Suppressor macrophage treated with lipopolysaccharide for 1 hour (primary cell): ENCODE data around the gene SDF2L1.
"Not testable (repeated sequence)": the region's sequence is repeated elsewhere in the genome, so short reads cannot be mapped to it uniquely, and the experiment has no call there.

Experiments used
- DNase-seq, 3 donors: peaks; one replicate each; pipeline ENCODE4 v3.0.0-alpha.2; 2020 to 2022

Gene SDF2L1

DNA sequence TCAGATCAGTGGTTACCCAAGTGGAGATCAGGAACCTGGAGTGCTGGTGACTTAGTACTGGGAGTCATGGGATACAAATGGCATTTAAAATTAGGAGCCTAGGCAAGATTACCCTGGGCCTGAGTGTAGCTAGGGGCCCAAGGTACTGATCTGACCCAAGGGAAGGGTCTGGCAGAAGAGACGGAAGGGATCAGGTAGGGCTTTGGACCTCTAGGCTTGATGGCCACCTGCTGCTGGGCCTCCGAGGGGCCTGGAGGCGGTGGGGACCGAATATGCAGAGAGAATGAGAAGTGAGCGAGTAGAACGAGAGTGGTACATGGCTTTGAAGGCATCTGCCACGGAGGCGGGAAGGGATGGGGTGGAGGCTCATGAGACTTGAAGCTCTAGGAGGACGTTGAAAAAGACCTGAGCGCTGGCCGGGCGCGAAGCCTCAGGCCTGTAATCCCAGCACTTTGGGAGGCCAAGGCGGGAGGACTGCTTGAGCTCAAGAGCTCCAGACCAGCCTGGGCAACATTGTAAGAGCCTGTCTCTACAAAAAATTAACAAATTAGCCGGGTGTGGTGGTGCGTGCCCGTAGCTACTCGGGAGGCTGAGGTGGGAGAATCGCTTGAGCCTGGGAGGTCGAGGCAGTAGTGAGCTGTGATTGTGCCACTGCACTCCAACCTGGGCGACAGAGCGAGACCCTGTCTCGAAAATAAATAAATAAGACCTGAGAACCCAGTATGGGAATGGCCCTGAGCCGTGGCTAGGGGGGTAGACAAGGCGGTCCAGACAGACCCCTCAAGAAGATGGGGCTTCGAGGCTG is 23.1 kb downstream of the SDF2L1 start:
- no peak for DNase-seq

DNA sequence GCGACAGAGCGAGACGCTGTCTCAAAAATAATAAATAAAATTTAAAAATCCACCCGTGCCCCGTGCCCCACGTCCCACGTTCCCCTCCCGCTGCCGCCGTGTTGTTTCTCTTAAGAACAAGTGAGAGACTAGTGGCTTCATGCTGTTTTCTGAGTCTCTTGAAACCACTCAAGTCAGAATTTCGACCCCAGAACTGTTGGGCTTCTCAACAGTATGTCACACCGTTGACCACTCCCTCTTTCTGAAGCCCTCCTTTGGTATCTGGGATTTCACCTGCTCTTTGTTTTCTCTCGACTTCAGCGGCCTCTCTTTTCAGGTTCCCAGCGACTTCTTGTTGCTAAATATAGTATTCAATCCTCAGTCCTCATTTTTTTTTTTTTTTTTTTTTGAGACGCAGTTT is 24.7 kb downstream of the SDF2L1 start:
- DNase-seq: no peak

DNA sequence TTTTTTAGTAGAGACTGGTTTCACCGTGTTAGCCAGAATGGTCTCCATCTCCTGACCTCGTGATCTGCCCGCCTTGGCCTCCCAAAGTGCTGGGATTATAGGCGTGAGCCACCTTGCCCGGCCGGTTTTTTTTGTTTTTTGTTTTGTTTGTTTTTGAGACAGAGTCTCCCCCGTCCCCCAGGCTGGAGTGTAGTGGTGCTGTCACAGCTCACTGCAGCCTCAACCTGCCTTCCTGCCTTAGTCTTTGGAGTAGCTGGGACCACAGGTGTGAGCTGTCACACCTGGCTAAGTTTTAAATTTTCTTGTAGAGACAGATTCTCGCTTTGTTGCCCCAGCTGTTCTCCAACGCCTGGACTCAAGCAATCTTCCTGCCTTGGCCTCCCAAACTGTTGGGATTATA is 26.9 kb downstream of the SDF2L1 start:
- DNase-seq: no peak

DNA sequence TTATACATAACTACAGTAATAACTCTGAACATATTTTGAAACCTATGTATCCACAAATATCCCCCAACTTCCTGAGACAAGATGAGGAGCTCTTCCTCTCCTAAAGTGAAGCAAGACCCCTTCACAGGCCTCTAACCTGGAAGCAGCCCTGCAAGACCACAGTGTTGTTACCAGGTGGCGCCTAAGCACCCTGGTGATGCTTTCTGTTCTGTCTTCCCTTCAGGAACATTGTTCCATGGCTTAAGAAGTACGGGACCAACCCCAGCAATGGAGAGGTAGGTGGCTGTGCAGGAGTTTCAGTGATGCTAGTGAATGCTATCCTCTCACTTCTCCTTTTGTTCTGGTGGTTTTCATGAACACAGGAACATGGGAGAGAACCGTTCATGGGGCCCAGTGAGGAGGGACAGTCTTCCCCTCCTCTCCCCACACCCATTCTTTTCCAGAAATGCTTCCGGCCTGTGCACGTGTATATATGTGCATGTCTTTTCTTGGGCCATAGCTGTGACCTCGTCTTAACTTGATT is 30.1 kb downstream of the SDF2L1 start:
- no peak for DNase-seq

DNA sequence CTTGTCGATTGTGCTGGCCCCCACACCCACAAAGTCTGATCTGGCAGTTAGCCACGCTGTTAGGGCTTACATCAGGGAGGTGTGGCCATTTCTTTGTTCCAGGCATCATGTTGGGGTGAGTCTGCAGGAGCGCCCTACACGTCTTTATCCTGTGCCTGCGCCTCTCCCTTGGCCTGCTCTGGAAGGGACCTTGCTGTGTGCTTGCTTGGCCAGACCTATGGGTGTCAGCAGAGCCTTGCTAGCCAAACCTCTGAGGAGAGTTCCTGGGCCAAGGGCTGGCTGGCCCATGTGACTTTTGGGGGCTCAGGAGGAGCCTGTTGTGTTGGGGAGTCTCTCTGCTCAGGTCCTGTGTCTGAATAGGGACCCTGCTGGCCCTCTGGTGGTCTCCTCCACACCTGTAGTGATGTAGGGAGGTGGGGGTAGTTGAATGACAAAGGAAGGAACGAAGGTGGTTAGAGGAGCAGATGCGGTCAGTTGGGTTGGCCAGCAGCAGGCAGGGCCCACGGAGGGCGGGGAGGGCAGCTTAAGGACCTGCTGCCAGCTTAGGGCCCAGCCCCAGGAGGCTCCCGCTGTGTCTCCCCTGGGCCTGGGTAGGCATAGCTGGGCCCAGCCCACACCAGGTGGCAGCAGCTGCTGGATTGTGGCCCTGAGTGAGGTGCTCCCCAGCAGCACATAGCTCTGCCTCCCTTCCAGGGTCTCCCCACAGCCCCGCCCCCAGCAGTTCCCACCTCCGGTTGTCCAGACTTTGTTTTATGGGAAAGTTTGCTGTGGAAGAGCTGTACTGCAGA is 31.6 kb downstream of the SDF2L1 start:
- no peak for DNase-seq

DNA sequence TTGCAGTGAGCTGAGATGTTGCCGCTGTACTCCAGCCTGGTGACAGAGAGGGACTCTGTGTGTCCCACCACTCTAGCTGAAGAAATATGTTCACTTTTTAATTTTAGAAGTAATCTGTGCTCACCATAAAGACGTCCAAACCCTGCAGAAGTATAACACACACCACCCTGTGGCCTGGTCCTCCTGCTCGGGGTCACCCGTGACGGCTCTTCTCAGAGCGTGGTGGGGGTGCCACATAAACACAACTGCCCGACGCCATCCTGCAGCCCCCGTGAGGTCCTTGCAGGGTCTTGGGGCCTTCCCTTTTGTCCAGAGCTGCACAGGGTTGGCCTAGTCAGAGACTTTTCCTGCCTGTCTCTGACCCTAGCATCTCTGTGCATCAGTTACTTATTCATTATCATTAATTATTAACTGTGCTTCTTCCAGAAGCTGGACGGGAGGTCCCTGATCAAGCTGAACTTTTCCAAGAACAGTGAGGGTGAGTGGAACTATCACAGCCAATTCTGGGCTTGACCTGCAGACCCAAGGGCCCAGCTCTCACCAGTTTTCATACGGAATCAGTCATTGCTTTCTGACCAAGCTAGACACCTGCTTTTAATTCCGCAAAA is 32.6 kb downstream of the SDF2L1 start:
- DNase-seq: no peak

DNA sequence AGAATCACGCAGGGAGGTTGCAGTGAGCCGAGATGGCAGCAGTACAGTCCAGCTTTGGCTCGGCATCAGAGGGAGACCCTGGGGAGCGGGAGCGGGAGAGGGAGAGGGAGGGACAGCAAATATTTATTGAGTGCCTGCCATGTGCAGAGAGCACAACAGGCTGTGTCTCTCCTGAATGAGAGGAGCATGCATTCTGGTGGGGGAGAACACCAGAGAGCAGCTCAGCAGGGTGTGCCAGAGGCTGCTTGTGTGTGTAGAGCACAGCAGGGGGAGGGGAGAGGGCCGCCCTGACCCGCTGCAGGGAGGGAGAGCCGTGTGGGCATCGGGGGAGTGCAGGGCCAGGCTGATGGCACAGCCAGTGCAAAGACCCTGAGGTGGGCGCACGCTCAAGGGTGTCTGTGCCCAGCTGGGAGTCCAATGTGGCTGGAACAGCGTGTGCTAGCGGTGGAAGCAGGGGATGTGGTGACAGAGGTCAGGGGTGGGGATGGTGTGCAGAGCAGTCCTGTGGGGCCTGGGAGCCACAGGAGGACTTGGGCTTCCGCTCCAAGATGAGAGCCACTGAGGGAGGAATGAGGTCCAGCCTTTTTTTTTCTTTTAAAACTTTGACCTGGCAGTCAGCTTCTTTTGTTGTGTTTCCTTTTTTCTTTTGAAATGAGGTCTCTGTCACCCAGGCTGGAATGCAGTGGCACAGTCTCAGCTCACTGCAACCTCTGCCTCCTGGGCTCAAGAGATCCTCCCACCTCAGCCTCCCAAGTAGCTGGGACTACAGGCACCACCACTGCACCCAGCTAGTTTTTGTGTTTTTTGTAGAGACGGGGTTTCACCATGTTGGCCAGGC is 35.7 kb downstream of the SDF2L1 start:
- no peak for DNase-seq

DNA sequence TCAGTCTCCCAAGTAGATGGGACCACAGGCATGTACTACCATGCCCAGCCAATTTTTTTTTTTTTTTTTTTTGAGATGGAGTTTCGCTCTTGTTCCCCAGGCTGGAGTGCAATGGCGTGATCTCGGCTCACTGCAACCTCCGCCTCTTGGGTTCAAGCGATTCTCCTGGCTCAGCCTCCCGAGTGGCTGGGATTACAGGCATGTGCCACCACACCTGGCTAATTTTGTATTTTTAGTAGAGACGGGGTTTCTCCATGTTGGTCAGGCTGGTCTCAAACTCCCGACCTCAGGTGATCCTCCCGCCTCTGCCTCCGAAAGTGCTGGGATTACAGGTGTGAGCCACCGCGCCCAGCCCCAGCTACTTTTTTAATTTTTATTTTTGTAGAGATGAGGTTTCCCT is 36.7 kb downstream of the SDF2L1 start:
- DNase-seq: not testable (repeated sequence)

DNA sequence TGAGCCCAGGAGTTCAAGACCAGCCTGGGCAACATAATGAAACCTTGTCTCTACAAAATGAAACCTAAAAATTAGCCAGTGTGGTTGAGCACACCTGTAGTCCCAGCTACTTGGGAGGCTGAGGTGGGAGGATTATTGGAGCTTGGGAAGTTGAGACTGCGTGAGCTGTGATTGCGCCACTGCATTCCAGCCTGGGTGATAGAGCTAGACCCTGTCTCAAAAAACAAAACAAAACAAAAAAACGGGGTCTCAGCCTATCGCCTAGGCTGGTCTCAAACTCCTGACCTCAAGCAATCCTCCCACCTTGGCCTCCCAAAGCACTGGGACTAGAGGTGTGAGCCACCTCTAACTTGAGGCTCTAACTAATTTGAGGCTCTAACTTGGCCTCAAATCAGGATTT is 37.3 kb downstream of the SDF2L1 start:
- no peak for DNase-seq

DNA sequence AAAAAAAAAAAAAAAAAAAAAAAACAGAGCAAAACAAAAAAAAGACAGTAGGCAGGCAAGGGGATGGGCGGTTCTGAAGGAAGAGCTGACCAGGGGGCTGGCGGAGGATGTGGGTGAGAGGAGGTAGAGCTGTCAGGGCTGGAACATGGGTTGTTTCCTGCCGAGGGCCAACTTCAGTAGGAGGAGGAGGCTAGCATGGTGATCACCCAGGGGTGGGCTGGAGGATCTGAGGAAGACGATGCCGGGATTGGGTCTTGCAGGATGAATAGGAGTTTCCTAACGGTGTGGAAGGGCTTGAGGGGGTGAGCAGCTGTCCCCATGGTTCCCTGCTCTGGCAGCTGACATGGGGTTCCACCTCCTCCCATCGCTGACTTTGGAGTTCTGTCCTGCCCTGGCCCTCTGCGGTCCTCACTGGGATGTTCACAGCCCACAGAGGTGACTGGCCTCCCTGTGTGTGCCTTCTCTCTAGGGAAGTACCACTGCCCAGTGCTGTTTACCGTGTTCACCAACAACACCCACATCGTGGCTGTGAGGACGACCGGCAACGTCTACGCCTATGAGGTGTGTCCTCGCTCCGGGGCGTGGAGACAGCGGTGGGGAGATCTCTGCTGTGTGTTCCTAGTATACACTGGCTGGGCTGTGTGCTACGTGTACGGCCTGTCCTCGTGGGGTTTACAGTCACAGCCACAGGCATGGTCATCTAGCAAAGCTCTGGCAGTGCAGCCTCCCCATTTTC is 38.9 kb downstream of the SDF2L1 start:
- no peak for DNase-seq

DNA sequence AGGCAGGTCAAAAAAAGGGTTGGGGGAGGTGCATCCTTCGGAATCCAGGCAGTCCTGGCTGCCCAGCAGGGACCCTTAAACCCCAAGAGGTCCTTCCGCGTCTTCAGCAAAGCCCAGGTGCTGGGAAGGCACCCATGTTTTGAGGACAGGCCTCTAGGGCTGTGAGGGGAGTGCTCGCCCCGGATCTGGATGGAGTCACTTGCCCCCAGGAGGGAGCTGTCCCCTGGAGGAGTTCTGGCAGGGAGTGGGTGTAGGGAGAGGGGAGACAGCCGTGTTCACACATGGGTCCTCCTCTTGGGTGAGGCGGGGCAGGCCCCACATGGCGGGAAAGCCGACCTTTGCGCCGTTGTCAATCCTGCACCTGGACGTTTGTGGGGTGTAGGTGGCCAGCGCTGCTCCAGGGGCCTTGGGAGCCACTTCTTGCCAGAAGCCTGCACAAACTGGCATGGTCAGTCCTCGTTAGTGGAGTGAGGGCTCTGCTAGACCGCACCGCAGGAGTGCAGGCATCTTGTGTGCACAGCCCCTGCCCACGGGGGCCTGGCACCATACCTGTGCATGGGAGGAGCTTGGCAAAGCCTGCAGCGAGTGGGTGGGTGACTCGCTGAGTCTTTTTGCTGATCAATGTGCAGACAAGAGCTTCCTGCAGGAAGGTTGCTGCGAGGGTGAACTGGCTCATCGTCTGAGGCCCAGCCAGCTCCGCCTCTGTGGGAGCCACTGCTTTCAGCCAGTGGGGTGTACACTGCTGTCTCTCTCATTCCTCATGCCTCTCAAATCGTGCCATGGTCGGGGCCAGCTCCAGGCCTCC is 39.7 kb downstream of the SDF2L1 start:
- DNase-seq: no peak

DNA sequence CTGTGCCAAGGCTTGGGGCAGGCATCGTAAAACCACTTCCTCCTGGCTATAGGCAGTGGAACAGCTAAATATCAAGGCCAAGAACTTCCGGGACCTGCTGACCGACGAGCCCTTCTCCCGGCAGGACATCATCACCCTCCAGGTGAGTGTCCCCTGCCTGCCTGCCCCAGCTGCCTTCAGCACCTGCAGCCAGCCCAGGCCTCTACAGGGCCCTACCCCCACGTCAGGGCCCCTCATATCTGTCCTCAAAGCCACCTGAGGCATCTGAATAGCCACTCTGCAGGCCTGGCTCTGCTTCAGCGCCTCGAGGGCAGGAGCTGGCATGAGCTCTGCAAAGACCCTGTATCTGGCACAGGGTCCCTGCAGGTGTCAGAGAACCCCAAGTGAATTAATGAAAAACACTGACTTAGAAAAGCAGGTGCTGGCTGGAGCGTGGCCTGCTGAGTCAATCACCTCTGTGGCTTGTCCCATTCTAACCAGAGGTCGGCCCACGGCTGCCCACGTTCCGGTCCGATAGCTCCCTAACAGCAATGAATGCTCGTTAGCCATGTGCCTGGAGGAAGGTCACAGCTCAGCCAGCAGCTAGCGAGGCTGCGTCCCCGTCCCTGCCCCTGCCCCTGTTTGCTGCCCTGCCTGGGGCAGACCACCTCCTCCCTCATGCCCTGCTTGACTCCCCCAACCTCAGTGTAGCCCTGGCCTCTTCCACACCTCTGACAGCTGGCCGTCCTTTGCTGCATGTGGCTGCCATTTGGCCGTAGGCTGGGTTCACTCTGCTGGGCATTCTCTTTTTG is 40.5 kb downstream of the SDF2L1 start:
- DNase-seq: no peak

DNA sequence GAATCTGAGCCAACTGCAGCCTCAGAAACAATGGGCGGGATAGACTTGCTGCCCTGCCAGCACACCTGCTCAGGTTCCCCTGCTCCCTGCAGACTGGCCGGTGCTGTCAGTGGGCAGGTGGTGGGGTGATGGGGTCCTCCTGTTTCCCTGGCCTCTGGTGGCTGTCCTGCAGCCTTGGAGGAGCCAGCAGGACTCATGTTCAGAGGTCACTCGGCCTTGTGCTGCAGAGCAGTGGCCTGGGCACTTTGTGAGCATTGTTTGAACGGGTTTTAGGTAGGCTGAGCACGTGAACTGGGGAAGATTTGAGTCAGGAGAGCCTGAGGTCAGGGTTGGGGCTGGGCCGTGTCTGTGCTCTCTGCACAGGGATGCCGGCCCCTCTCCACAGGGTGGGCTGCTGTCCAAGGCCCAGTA is 41.3 kb downstream of the SDF2L1 start:
- no peak for DNase-seq

DNA sequence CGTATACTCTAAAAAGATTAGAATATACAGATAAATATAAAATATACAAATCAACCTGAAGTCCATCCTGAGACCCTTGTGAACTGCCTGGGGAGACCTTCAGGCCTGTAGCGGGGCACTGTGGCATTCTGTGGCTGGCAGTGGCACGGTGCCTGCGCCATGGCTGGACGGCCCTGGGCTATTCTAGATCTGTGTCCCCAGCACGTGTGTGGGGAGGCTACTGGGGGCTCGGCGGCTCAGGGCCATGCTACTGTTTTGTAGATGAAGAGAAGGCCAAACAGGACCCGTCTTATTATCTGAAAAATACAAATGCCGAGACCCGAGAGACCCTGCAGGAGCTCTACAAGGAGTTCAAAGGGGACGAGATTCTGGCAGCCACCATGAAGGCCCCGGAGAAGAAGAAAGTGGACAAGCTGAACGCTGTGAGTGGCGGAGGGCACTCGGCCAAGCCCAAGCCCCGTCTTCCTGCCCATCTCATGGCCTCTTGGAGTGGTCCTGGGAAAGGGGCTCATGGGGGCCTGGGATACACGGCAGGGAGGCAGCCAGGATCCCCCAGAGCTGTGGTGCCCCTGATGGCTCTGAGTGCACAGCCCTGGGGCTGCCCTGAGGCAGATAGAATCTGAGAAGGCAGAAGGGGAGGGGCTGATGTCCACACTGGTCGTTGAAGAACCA is 42.5 kb downstream of the SDF2L1 start:
- DNase-seq: no peak

DNA sequence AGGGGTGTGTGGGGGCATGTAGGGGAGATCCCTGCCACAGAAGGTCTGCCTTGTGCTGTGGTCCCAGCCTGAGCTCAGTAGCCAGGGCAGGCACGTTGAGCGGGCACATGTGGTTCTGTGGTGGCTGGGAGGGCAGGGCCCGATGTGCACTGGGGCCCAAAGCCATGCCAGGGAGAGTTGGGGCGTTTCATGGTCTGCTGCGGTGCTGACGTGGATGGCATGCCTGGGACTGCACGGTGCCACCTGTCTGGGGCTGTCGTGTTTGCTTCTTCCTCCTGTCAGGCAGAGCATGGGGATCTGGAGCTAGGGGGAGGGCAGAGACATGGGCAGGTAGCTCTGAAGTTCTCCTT is 43.0 kb downstream of the SDF2L1 start:
- DNase-seq: no peak

DNA sequence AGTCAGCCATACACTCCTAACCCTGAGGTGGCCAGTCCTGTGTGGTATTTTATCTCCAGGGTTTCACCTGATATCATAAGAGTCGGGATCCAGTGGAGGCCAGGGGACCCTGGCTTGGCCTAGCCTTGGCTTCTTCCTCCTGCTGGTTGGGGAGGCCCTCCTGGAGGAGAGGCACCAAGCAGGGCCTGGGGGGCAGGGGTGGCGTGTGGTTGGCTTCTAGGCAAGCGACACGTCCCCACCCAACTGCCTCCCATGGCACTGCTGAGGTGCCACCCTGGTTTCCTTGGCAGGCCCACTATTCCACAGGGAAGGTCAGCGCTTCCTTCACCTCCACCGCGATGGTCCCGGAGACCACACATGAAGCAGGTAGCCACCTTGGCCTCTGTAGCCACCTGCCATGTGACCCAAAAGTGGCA is 44.1 kb downstream of the SDF2L1 start:
- DNase-seq: no peak

DNA sequence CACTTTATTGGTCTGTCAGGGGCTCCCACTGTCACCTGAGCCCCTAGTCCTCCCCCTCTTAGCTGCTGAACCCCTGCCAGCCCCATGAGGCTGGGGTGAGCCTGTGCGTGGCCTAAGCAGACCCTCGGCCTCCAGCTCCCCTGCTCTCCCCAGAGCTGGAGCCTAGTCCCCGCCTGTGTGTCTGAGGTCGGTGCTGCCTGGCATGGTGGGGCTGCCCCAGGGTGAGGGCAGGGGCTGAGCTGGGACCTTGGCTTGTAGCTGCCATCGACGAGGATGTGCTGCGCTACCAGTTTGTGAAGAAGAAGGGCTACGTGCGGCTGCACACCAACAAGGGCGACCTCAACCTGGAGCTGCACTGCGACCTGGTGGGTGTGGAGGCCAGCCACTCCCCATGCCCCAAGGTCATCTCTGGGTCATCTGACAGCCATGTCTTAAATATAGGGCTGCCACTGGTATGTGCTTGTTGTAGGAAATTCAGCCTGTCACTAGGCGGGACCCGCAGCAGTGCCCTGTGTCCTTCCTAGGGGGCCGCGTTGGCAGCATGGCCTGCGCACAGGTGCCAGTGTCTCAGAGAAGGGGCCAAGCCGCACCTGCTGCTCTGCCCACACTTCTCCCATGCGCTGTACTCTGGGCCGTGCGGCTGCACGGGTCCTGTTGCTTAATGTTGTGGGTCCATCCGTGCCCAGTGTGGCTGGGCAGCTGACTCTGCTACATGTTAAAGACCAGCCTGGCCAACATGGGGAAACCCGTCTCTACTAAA is 44.7 kb downstream of the SDF2L1 start:
- DNase-seq: no peak

DNA sequence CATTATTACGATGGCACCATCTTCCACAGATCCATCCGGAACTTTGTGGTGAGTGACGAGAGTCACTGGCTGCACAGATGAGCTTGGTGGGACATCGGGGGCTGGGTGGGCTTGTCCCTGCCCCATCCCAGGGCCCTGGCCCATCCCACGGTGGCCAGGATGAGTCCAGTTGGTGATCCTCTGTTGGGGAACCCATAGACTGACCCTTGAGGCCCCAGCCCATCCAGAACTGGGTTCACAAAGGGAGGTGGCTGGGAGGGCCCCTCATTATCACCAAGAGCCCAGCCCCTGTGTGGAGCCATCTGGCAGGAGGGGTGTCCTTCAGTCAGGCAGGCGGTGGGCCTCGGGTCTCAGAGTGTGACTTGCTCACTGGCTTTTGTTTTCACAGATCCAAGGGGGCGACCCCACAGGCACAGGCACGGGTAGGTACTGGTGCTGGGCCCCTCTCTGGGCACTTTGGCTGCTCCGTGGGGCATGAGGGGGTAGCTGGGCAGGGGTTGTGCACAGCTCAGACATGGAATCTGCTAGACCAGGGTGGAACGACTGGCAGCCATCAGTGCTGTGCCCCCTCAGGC is 45.7 kb downstream of the SDF2L1 start:
- no peak for DNase-seq

DNA sequence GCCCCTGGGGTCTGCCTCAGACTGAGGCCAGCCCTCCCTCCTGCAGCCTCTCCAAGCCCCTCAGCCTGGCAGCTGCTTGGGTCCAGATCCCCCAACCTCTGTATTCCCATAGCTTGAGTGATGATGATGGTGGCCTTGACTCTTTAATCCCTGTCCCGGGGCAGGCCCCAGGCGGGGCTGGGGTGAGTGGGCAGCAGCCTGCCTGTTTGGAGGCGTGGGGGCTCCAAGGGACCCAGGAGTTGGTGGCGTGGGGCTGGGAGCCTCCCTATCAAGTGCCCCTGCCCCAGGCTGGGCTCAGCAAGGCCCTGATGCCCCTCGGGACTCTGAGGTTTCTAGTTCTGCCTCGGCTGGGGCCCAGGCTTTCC is 46.2 kb downstream of the SDF2L1 start:
- DNase-seq: no peak
